CD4-positive, alpha-beta T cell (primary cell): ENCODE results near the gene RAPGEF4. TPM values are rescaled to one million over a fixed set of nuclear protein-coding genes. Genes with fewer than 3 reads are reported as not detected.

Experiments used
- ATAC-seq: fragments of 200-7000 bp; cut with Tn5 transposase; one replicate; pipeline ENCODE4 v1.10.0; 2022; ENCODE audit warnings: mild to moderate bottlenecking; ENCODE audit not compliant: poor library complexity
- CTCF ChIA-PET: fragments of 350-600 bp; sonication (Branson Sonifier 250); formaldehyde crosslinking; loops from one replicate; lab custom pipeline; 2021; ENCODE audit warnings: antibody characterized with exemption, inconsistent platforms; lab: Charles Lee
- POLR2A ChIA-PET: fragments of 350-600 bp; sonication (Branson Sonifier 250); formaldehyde crosslinking; loops from one replicate; lab custom pipeline; 2021; ENCODE audit warnings: antibody characterized with exemption, inconsistent platforms; lab: Charles Lee
- DNase-seq, 14 experiments: peaks; one replicate each; pipeline ENCODE4 v3.0.0-alpha.2; 2013 to 2020; ENCODE audit warnings: mixed read lengths in 2 of 14
- H3K27ac ChIP-seq, 2 donors: one replicate each; pipeline versions ENCODE4 v1.5.1 to v1.7.0; 2013; ENCODE audit warnings: low read length in 2 of 2, low read depth in 1 of 2, mild to moderate bottlenecking in 1 of 2
- H3K27me3 ChIP-seq, 2 experiments: 1 replicate in 1 of 2; 2 replicates in 1 of 2; pipeline versions ENCODE4 v1.6.1 to v1.7.0; 2013; ENCODE audit warnings: low read length in 2 of 2, control low read depth in 1 of 2, mild to moderate bottlenecking in 1 of 2, moderate library complexity in 1 of 2; ENCODE audit not compliant: insufficient read depth in 2 of 2, control insufficient read depth in 1 of 2
- H3K36me3 ChIP-seq: one replicate; pipeline ENCODE4 v1.6.1; 2013; ENCODE audit warnings: low read length, control low read depth; ENCODE audit not compliant: insufficient read depth
- H3K4me1 ChIP-seq: one replicate; pipeline ENCODE4 v1.6.1; 2013; ENCODE audit warnings: low read length, control low read depth; ENCODE audit not compliant: insufficient read depth
- H3K4me3 ChIP-seq: one replicate; pipeline ENCODE4 v1.5.1; 2013; ENCODE audit warnings: mild to moderate bottlenecking, low read length, moderate library complexity
- H3K9me3 ChIP-seq, 2 experiments: 1 replicate in 1 of 2; 2 replicates in 1 of 2; pipeline versions ENCODE4 v1.6.1 to v1.7.0; 2013; ENCODE audit warnings: low read length in 2 of 2, mild to moderate bottlenecking in 2 of 2, control low read depth in 1 of 2, moderate library complexity in 1 of 2; ENCODE audit not compliant: control insufficient read depth in 1 of 2, insufficient read depth in 1 of 2
- H3K27ac Mint-ChIP-seq: one replicate; pipeline ENCODE4 v1.8.0; 2020; ENCODE audit warnings: mixed read lengths
- H3K27me3 Mint-ChIP-seq: one replicate; pipeline ENCODE4 v1.8.0; 2021; ENCODE audit warnings: mixed read lengths
- H3K36me3 Mint-ChIP-seq: one replicate; pipeline ENCODE4 v1.8.0; 2021; ENCODE audit warnings: low read depth, mixed read lengths
- H3K4me1 Mint-ChIP-seq: one replicate; pipeline ENCODE4 v1.8.0; 2021; ENCODE audit warnings: low read depth, mixed read lengths
- H3K4me3 Mint-ChIP-seq: one replicate; pipeline ENCODE4 v1.8.0; 2020; ENCODE audit warnings: mild to moderate bottlenecking, mixed read lengths
- H3K9me3 Mint-ChIP-seq: one replicate; pipeline ENCODE4 v1.8.0; 2020; ENCODE audit warnings: mixed read lengths
- intact Hi-C, 2 experiments: fragments of 100-400 bp; cut with DNase I in 1 of 2; cut with micrococcal nuclease in 1 of 2; formaldehyde crosslinking; loops; one replicate each; pipeline versions ENCODE4 v1.15.1 to v1.9.0; 2023 to 2025; cut with DNase I, micrococcal nuclease
- total RNA-seq, 174 experiments: library from RNA in 2 of 174; stranded (reverse) in 2 of 174; gene quantifications; one replicate each; pipeline ENCODE4 v1.2.3 and lab custom pipeline; 2021 to 2026
- TF ChIP-seq, protein P1 (sequence below): fragments of 200-600 bp; IDR thresholded peaks from one replicate; pipeline ENCODE4 v1.8.0; 2022; ENCODE audit warnings: antibody characterized with exemption, mild to moderate bottlenecking

The RAPGEF4 gene
- total RNA-seq, 2 experiments from 2014 or later: 0.69 to 0.73 TPM

DNA sequence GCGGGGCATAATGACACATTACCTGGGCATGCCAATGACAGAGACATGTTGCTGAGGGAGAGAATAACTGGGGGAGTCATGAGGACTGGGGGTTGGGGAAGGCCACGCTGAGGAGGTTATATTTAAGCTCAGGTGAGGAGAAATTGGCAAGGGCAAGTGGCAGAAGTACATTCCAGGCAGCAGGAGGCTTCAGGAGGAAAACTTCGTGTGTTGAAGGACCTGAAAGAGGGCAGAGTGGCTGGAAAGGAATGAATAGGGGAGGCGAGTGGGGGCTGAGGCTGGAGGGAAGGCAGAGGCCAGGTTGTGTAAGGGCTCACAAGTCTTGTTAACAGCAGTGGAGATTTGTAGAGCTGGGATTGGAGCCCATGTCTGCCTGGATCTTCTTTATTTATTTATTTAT, 166.3 kb downstream of the RAPGEF4 start:
- Histone ChIP-seq H3K36me3 (no peaks in the 10 kb centered on the region), H3K9me3 (no peaks in the 10 kb centered on the region), H3K27me3 (peaks cover 0 to 4% of the 10 kb centered on the region in 2 experiments), H3K27ac (no peak overlapping the region), H3K4me1 (no peaks in the 10 kb centered on the region), H3K4me3 (no peak overlapping the region)
- ATAC-seq (no peak), DNase-seq (no peak)
- ChIA-PET POLR2A (no interaction called here), CTCF (interaction anchor here (0.6 kb wide), 1 partner anchor 10 kb away, joined by 3 read pairs; no protein-coding TSS in a partner anchor)
- Mint-ChIP-seq H3K4me3 (no peak overlapping the region), H3K27ac (no peak overlapping the region), H3K4me1 (peaks cover 6% of the 10 kb centered on the region), H3K9me3 (no peaks in the 10 kb centered on the region), H3K27me3 (peaks cover 20% of the 10 kb centered on the region), H3K36me3 (no peaks in the 10 kb centered on the region)
- TF ChIP-seq, protein P1, sequence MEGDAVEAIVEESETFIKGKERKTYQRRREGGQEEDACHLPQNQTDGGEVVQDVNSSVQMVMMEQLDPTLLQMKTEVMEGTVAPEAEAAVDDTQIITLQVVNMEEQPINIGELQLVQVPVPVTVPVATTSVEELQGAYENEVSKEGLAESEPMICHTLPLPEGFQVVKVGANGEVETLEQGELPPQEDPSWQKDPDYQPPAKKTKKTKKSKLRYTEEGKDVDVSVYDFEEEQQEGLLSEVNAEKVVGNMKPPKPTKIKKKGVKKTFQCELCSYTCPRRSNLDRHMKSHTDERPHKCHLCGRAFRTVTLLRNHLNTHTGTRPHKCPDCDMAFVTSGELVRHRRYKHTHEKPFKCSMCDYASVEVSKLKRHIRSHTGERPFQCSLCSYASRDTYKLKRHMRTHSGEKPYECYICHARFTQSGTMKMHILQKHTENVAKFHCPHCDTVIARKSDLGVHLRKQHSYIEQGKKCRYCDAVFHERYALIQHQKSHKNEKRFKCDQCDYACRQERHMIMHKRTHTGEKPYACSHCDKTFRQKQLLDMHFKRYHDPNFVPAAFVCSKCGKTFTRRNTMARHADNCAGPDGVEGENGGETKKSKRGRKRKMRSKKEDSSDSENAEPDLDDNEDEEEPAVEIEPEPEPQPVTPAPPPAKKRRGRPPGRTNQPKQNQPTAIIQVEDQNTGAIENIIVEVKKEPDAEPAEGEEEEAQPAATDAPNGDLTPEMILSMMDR: no peak
- intact Hi-C loops: no loop called here

DNA sequence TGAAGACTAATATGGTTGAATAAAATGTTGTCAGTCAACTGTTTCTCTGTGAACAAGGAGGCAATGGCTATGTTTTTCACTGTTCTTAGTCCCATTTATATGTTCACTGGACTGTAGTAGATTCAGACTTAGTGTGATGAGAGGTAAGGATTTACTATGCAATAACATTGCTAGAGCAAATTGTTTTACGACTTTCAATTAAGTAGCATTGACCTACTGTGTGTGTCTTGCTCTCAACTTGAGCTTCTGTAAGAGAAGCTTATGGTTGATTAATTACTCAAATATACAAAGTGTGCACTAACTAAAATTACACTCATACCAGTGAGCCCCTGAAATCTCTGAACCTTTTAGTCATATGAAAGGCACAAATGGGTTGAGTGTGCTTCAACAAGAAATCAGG, 168.6 kb downstream of the RAPGEF4 start:
- Histone ChIP-seq H3K4me3 (no peak overlapping the region), H3K27me3 (no peaks in the 10 kb centered on the region), H3K36me3 (no peaks in the 10 kb centered on the region), H3K9me3 (no peaks in the 10 kb centered on the region), H3K27ac (no peak overlapping the region), H3K4me1 (no peaks in the 10 kb centered on the region)
- Mint-ChIP-seq H3K9me3 (no peaks in the 10 kb centered on the region), H3K27me3 (peaks cover 4% of the 10 kb centered on the region), H3K27ac (no peak overlapping the region), H3K4me3 (no peak overlapping the region), H3K36me3 (no peaks in the 10 kb centered on the region), H3K4me1 (peaks cover 6% of the 10 kb centered on the region)
- CTCF ChIA-PET: interaction anchor here (0.5 kb wide), 1 partner anchor 8 kb away, joined by 3 read pairs; no protein-coding TSS in a partner anchor
- no peak for ATAC-seq
- intact Hi-C loops: no loop called here
- TF ChIP-seq, protein P1: no peak
- DNase-seq: no peak
- POLR2A ChIA-PET: no interaction called here

DNA sequence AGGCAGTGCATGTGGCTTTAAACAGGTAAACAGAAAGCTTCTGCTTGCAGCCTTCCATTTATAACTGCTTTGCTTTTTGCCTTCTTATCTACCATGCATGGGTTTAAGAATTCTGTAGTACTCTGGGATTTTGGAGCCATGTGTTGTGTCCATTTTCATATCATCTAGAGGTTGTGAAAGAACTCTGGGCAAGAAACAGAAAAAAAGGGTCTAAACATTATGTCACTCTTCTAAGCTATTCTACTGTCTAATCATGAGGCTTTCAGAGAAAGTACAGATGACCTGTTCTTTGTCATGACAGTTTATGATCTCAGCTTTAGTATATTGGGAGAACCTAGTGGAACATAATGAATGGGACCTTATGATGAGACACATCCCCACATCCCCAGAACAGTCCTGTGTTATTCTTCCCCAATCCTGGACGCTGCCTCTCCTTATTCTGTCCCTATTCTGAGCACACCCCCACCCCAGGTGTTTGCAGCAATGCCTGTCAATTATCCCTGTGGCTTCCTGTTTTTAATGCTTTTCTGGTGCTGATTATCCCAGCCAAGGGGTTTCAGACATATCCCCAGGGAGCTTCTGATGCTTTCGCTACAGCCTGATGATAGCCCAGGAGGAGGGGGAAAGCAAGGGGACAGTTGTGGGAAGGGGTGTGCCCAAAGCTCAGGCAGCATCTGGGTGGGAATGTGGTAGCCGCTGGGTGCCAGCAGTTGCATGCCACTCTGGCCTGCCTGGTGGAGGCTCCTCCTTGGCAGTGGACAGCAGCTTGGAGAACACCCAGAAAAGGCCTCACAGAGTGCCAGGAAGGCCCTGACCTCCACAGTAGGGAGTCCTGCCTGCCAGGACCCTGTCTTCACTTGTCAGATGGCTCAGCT, 170.5 kb downstream of the RAPGEF4 start:
- no peak for ATAC-seq
- CTCF ChIA-PET: no interaction called here
- H3K9me3 ChIP-seq: no peaks in the 10 kb centered on the region
- intact Hi-C loops: no loop called here
- H3K27ac ChIP-seq: no peak overlapping the region
- H3K9me3 Mint-ChIP-seq: no peaks in the 10 kb centered on the region
- POLR2A ChIA-PET: no interaction called here
- H3K4me1 ChIP-seq: no peaks in the 10 kb centered on the region
- H3K27ac Mint-ChIP-seq: no peak overlapping the region
- H3K27me3 Mint-ChIP-seq: no peaks in the 10 kb centered on the region
- no peak overlapping the region for H3K4me3 ChIP-seq
- H3K4me3 Mint-ChIP-seq: no peak overlapping the region
- H3K4me1 Mint-ChIP-seq: peaks cover 6% of the 10 kb centered on the region
- no peak for DNase-seq
- no peaks in the 10 kb centered on the region for H3K36me3 Mint-ChIP-seq
- TF ChIP-seq, protein P1: no peak
- no peaks in the 10 kb centered on the region for H3K27me3 ChIP-seq
- no peaks in the 10 kb centered on the region for H3K36me3 ChIP-seq
